Peyer's patch (tissue), 4 donors: Measurements from ENCODE around the gene SEZ6.

ENCODE experiments used
- CTCF ChIP-seq, 6 experiments: fragments of 450-650 bp in 4 of 6; fragments of 200-600 bp in 2 of 6; sonication (generic) in 1 of 6; IDR thresholded peaks; one replicate each; pipeline ENCODE4 v1.5.1; 2017 to 2019; ENCODE audit warnings: antibody characterized with exemption in 6 of 6, mild to moderate bottlenecking in 3 of 6, moderate library complexity in 1 of 6
- POLR2A ChIP-seq, 2 donors: fragments of 450-650 bp; IDR thresholded peaks; one replicate each; pipeline ENCODE4 v1.5.1; 2017; ENCODE audit warnings: antibody characterized with exemption in 2 of 2, mild to moderate bottlenecking in 2 of 2, moderate library complexity in 2 of 2

GRCh38 chr17:28951991-28952975, 53.5 kb downstream of the SEZ6 start:
- peak in 1 of 6 experiments; percentile 14 for TF ChIP-seq CTCF (IDR thresholded peaks at IDR 0.05)
- peak; percentile 51 to 76 for TF ChIP-seq POLR2A (IDR thresholded peaks at IDR 0.05)
